ENCODE data around the gene RALY. TPM values are rescaled to one million over a fixed set of nuclear protein-coding genes. Genes with fewer than 3 reads are reported as not detected.

The RALY gene
- total and polyA plus RNA-seq, 2 of the 4 experiments (the other 2 are of a cell fraction) = 46.2 to 115 TPM

DNA sequence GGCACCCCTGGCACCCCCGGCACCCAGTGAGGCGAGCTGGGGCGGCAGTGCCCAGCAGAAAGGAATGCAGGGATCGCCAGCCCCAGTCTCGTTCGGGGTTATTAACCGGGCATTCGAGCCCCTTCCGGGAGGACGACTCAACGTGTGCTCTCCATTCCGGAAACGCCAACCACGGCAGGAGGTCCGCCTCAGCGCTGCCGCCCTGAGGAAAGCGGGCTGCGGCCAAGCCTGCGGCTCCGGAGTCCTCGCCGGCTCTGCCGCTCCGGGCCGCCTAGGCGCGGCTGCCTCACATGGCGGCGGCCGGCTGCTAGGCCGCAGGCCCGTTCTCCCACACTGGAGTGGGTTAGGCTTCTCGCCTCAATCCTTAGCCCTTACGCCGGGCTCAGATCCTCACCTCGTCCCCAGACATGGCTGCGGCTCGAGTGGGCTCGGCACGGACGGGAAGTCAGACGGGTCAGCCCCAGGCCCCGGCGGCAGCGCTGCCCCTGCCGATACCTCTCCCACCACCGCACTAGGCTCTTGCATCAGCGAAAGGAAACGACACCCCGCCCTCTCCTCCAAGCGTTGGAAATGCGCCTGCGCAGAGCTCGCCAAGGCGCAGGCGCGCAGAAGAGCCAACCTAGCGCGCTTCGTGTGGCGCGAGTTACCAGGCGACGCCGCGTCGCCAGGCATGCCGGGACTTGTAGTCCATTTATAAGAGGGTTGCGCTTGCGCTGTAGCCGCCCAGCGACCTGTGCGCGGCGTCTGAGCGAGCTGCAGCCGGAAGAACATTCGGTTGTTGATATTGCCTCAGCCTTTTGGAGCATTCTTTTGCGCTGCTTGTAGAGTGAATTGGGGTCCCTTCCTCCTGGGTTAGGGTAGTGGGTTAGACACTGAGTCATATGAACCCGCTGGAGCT is 118.2 kb downstream of the RALY start, which contains the start of gene EIF2S2 (continued):
- TF ChIP-seq, protein P1, sequence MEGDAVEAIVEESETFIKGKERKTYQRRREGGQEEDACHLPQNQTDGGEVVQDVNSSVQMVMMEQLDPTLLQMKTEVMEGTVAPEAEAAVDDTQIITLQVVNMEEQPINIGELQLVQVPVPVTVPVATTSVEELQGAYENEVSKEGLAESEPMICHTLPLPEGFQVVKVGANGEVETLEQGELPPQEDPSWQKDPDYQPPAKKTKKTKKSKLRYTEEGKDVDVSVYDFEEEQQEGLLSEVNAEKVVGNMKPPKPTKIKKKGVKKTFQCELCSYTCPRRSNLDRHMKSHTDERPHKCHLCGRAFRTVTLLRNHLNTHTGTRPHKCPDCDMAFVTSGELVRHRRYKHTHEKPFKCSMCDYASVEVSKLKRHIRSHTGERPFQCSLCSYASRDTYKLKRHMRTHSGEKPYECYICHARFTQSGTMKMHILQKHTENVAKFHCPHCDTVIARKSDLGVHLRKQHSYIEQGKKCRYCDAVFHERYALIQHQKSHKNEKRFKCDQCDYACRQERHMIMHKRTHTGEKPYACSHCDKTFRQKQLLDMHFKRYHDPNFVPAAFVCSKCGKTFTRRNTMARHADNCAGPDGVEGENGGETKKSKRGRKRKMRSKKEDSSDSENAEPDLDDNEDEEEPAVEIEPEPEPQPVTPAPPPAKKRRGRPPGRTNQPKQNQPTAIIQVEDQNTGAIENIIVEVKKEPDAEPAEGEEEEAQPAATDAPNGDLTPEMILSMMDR (conservative IDR thresholded peaks at IDR 0.05; ENCODE audit: low read depth, low read length) = no peak
- TF ChIP-seq MAZ (IDR thresholded peaks at IDR 0.05; ENCODE audit: borderline replicate concordance, low read depth, low read length) = no peak; the same call in 1 of the 2 replicates

Measured in IMR-90 (cell line).